AG09309 (cell line): Measurements from ENCODE around the gene SCGB1D4.
A peak's percentile ranks its signal among the peaks of the same experiment; 100 is the strongest.

Experiments
- DNase-seq: peaks from one replicate; pipeline ENCODE4 v3.0.0-alpha.2; 2010; ENCODE audit warnings: low read depth
- H3K4me3 ChIP-seq: 2 replicates; pipeline ENCODE4 v1.5.1; 2011; ENCODE audit warnings: mild to moderate bottlenecking, low read depth, low read length, moderate library complexity; ENCODE audit not compliant: control insufficient read depth
- CTCF ChIP-seq: IDR thresholded peaks from 2 replicates; pipeline ENCODE4 v1.5.1; 2011; ENCODE audit warnings: mild to moderate bottlenecking, low read depth, low read length, inconsistent platforms; ENCODE audit not compliant: insufficient read depth, control insufficient read depth; ENCODE audit errors: missing control alignments

SCGB1D4 gene

GRCh38 chr11:62273284-62273683 is 25.6 kb downstream of the SCGB1D4 start:
- H3K4me3 ChIP-seq: no peak overlapping the region
- no peak for DNase-seq
- TF ChIP-seq CTCF: no peak

DNA sequence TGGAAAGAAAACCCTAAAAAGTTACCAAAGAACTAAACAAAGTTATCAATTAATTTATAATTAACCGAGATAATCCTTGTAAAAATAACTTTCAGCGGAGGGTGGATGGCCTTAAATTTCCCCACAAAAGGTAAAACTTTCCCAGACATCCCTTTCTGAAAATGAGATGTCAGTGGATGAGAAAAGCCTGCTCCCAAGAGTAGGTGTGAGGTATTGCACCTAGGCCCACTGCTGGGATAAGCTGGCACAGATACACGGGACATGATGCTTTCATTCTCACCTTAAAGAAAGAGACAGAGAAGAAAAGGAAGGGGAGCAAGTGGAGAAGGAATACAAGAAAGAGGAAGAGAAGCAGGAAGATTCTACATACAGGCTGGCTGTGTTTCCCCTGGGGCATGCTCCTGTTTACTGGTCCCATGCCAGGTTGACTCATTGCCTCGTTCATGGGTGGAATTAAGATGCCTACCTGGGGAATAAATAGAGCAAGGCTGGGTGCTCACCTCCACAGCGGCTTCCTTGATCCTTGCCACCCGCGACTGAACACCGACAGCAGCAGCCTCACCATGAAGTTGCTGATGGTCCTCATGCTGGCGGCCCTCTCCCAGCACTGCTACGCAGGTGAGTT is 29.1 kb downstream of the SCGB1D4 start, which contains the start of gene SCGB2A2:
TSS of gene SCGB2A2 (plus strand) at position 505 of the 625 bp plus-strand sequence. CDS start at position 564, 59 bp downstream.
- DNase-seq: no peak
- peak; percentile 12 for TF ChIP-seq CTCF
- H3K4me3 ChIP-seq: no peak within 1 kb of the TSS

DNA sequence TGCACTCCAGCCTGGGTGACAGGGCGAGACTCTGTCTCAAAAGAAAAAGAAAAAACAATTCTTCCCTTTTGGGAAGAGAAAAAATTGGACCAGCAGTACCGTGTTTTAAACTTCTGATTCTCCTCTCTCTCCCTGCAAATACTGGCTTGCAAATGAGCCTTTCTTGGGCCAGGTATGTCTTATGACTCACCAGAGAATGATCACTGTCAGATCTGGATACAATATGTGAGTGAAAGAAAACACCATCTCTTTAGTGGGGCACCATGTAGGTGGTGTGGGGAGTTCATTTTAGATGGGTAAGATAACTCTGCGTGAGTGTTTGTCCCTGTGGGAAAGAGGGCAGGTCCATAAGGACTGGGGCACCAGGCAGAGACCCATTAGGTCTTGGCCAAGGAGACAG is 31.3 kb downstream of the SCGB1D4 start:
- TF ChIP-seq CTCF: no peak
- H3K4me3 ChIP-seq: no peak overlapping the region

GRCh38 chr11:62267050-62267449 is 31.8 kb downstream of the SCGB1D4 start:
- no peak overlapping the region for H3K4me3 ChIP-seq
- TF ChIP-seq CTCF: no peak
- no peak for DNase-seq

More for the DNA sequence above, 31.3 kb downstream of the SCGB1D4 start:
- no peak for DNase-seq

- DNase-seq: no peak
- TF ChIP-seq CTCF: no peak
- no peak overlapping the region for H3K4me3 ChIP-seq
Observed at GRCh38 chr11:62266558-62266957, 32.3 kb downstream of the SCGB1D4 start.

- no peak for TF ChIP-seq CTCF
- no peak overlapping the region for H3K4me3 ChIP-seq
Observed at GRCh38 chr11:62264004-62264403, 34.9 kb downstream of the SCGB1D4 start.

More at GRCh38 chr11:62264004-62264403, 34.9 kb downstream of the SCGB1D4 start:
- DNase-seq: no peak
